K562 treated with DMSO at 1 percent for 48 hours (cell line): ENCODE measurements around the gene KRTAP4-2. TPM values are rescaled to one million over a fixed set of nuclear protein-coding genes. Genes with fewer than 3 reads are reported as not detected.

Source experiments
- total RNA-seq: library from RNA; unstranded; fragments of 300-600 nt; gene quantifications from 2 replicates; pipeline ENCODE4 v1.2.3, GENCODE V29; 2022; ENCODE audit warnings: low replicate concordance; ENCODE audit errors: extremely low read depth

The KRTAP4-2 gene
- total RNA-seq: not detected in 2 replicates

GRCh38 chr17:41177727-41178271, at the start of gene KRTAP4-2:
Gene KRTAP4-2 (minus strand): TSS chr17:41178221. CDS start chr17:41178164, 57 bp downstream.

GRCh38 chr17:41226598-41227095, 48.6 kb upstream of the KRTAP4-2 start, which contains the start of gene KRTAP9-2:
Gene KRTAP9-2 (plus strand): TSS chr17:41226648. CDS start chr17:41226655, 7 bp downstream.

GRCh38 chr17:41189837-41190318, 11.9 kb upstream of the KRTAP4-2 start, which contains the start of gene KRTAP9-1:
Gene KRTAP9-1 (plus strand): TSS chr17:41189887. CDS start chr17:41189887, 0 bp downstream.

GRCh38 chr17:41184480-41184961, 6.5 kb upstream of the KRTAP4-2 start, which contains the start of gene KRTAP4-1:
Gene KRTAP4-1 (minus strand): TSS chr17:41184911. CDS start chr17:41184854, 57 bp downstream.

GRCh38 chr17:41168121-41168520, 9.9 kb downstream of the KRTAP4-2 start, which contains the start of gene KRTAP4-3:
Gene KRTAP4-3 (minus strand): TSS chr17:41168221. CDS start chr17:41168172, 49 bp downstream.

GRCh38 chr17:41160648-41161047, 17.4 kb downstream of the KRTAP4-2 start, which contains the start of gene KRTAP4-4:
Gene KRTAP4-4 (minus strand): TSS chr17:41160748. CDS start chr17:41160691, 57 bp downstream.

GRCh38 chr17:41149652-41149985, 28.4 kb downstream of the KRTAP4-2 start, which contains the start of gene KRTAP4-5:
Gene KRTAP4-5 (minus strand): TSS chr17:41149825. CDS start chr17:41149767, 58 bp downstream.

GRCh38 chr17:41140360-41141131, 37.5 kb downstream of the KRTAP4-2 start, which contains the start of gene KRTAP4-6:
Gene KRTAP4-6 (minus strand): TSS chr17:41140544. CDS start chr17:41140487, 57 bp downstream.

Other genes starting within 250 kb of the KRTAP4-2 start
- gene KRT23, start 240.6 kb downstream of the KRTAP4-2 start, total RNA-seq: not detected in 2 replicates
- not detected in 2 replicates for gene KRT39, start 211.3 kb downstream of the KRTAP4-2 start, total RNA-seq
- not detected in 2 replicates for gene KRT40, start 193.9 kb downstream of the KRTAP4-2 start, total RNA-seq
- gene KRTAP3-3, start 184.1 kb downstream of the KRTAP4-2 start, total RNA-seq: not detected in 2 replicates
- not detected in 2 replicates for gene KRTAP3-2, start 178.3 kb downstream of the KRTAP4-2 start, total RNA-seq
- not detected in 2 replicates for gene KRTAP3-1, start 169.1 kb downstream of the KRTAP4-2 start, total RNA-seq
- not detected in 2 replicates for gene KRTAP1-5, start 151.0 kb downstream of the KRTAP4-2 start, total RNA-seq
- gene KRTAP1-4, start 148.0 kb downstream of the KRTAP4-2 start, total RNA-seq: not detected in 2 replicates
- gene KRTAP1-3, start 143.3 kb downstream of the KRTAP4-2 start, total RNA-seq: not detected in 2 replicates
- not detected in 2 replicates for gene KRTAP1-1, start 136.8 kb downstream of the KRTAP4-2 start, total RNA-seq
- gene KRTAP2-1, start 130.9 kb downstream of the KRTAP4-2 start, total RNA-seq: not detected in 2 replicates
- not detected in 2 replicates for gene KRTAP2-2, start 123.0 kb downstream of the KRTAP4-2 start, total RNA-seq
- not detected in 2 replicates for gene KRTAP2-3, start 118.1 kb downstream of the KRTAP4-2 start, total RNA-seq
- gene KRTAP2-4, start 112.3 kb downstream of the KRTAP4-2 start, total RNA-seq: not detected in 2 replicates
- gene KRTAP4-7, start 94.1 kb downstream of the KRTAP4-2 start, total RNA-seq: not detected in 2 replicates
- gene KRTAP4-8, start 80.1 kb downstream of the KRTAP4-2 start, total RNA-seq: not detected in 2 replicates
- not detected in 2 replicates for gene KRTAP4-16, start 76.0 kb downstream of the KRTAP4-2 start, total RNA-seq
- gene KRTAP4-9, start 72.8 kb downstream of the KRTAP4-2 start, total RNA-seq: not detected in 2 replicates
- gene KRTAP4-11, start 59.8 kb downstream of the KRTAP4-2 start, total RNA-seq: not detected in 2 replicates
- not detected in 2 replicates for gene KRTAP4-12, start 54.0 kb downstream of the KRTAP4-2 start, total RNA-seq
- gene KRTAP4-6, start 37.7 kb downstream of the KRTAP4-2 start, total RNA-seq: not detected in 2 replicates
- gene KRTAP4-5, start 28.4 kb downstream of the KRTAP4-2 start, total RNA-seq: not detected in 2 replicates
- not detected in 2 replicates for gene KRTAP4-4, start 17.5 kb downstream of the KRTAP4-2 start, total RNA-seq
- not detected in 2 replicates for gene KRTAP4-3, start 10.0 kb downstream of the KRTAP4-2 start, total RNA-seq
- gene KRTAP4-1, start 6.7 kb upstream of the KRTAP4-2 start, total RNA-seq: not detected in 2 replicates
- gene KRTAP9-1, start 11.7 kb upstream of the KRTAP4-2 start, total RNA-seq: not detected in 2 replicates
- gene KRTAP9-2, start 48.4 kb upstream of the KRTAP4-2 start, total RNA-seq: not detected in 2 replicates
- gene KRTAP9-3, start 54.2 kb upstream of the KRTAP4-2 start, total RNA-seq: not detected in 2 replicates
- gene KRTAP9-8, start 59.8 kb upstream of the KRTAP4-2 start, total RNA-seq: not detected in 2 replicates
- gene KRTAP9-4, start 71.5 kb upstream of the KRTAP4-2 start, total RNA-seq: not detected in 2 replicates
- gene KRTAP9-9, start 77.2 kb upstream of the KRTAP4-2 start, total RNA-seq: not detected in 2 replicates
- gene KRTAP9-6, start 87.2 kb upstream of the KRTAP4-2 start, total RNA-seq: not detected in 2 replicates
- not detected in 2 replicates for gene KRTAP9-7, start 97.5 kb upstream of the KRTAP4-2 start, total RNA-seq
- gene KRTAP29-1, start 124.6 kb upstream of the KRTAP4-2 start, total RNA-seq: not detected in 2 replicates
- not detected in 2 replicates for gene KRTAP16-1, start 131.1 kb upstream of the KRTAP4-2 start, total RNA-seq
- not detected in 2 replicates for gene KRTAP17-1, start 137.5 kb upstream of the KRTAP4-2 start, total RNA-seq
- not detected in 2 replicates for gene KRT33A, start 172.6 kb upstream of the KRTAP4-2 start, total RNA-seq
- gene KRT33B, start 191.6 kb upstream of the KRTAP4-2 start, total RNA-seq: not detected in 2 replicates
- not detected in 2 replicates for gene KRT34, start 204.1 kb upstream of the KRTAP4-2 start, total RNA-seq
- gene KRT31, start 219.4 kb upstream of the KRTAP4-2 start, total RNA-seq: not detected in 2 replicates
- gene KRT37, start 246.4 kb upstream of the KRTAP4-2 start, total RNA-seq: not detected in 2 replicates